Liver (tissue), 9 donors: ENCODE data around the gene CORT. TPM values are rescaled to one million over a fixed set of nuclear protein-coding genes. Genes with fewer than 3 reads are reported as not detected.

Source experiments
- DNase-seq: peaks from one replicate; pipeline ENCODE4 v3.0.0-alpha.2; 2017; ENCODE audit warnings: low spot score
- H3K27ac ChIP-seq, 2 donors: one replicate each; pipeline ENCODE4 v1.7.0; 2013; ENCODE audit warnings: inconsistent platforms in 2 of 2, low read length in 2 of 2, control low read depth in 1 of 2, low read depth in 1 of 2, mild to moderate bottlenecking in 1 of 2
- H3K27me3 ChIP-seq, 4 donors: one replicate each; pipeline versions ENCODE4 v1.6.1 to v1.7.0; 2013; ENCODE audit warnings: low read length in 3 of 4, inconsistent platforms in 1 of 4, mild to moderate bottlenecking in 1 of 4, moderate library complexity in 1 of 4; ENCODE audit not compliant: control insufficient read depth in 4 of 4, insufficient read depth in 4 of 4
- H3K36me3 ChIP-seq, 4 donors: one replicate each; pipeline versions ENCODE4 v1.6.1 to v1.7.0; 2013; ENCODE audit warnings: low read length in 3 of 4, mild to moderate bottlenecking in 3 of 4, low read depth in 1 of 4, moderate library complexity in 1 of 4; ENCODE audit not compliant: control insufficient read depth in 4 of 4, insufficient read depth in 3 of 4
- H3K4me1 ChIP-seq, 4 donors: one replicate each; pipeline versions ENCODE4 v1.6.1 to v1.7.0; 2013; ENCODE audit warnings: low read length in 3 of 4, mild to moderate bottlenecking in 3 of 4, moderate library complexity in 1 of 4; ENCODE audit not compliant: control insufficient read depth in 4 of 4, insufficient read depth in 4 of 4
- H3K4me3 ChIP-seq, 3 donors: one replicate each; pipeline versions ENCODE4 v1.6.1 to v1.7.0; 2013; ENCODE audit warnings: low read length in 3 of 3, control low read depth in 1 of 3, low read depth in 1 of 3, mild to moderate bottlenecking in 1 of 3
- H3K9ac ChIP-seq, 2 donors: one replicate each; pipeline ENCODE4 v1.7.0; 2013; ENCODE audit warnings: low read length in 2 of 2, mild to moderate bottlenecking in 2 of 2, moderate library complexity in 2 of 2, control low read depth in 1 of 2, low read depth in 1 of 2
- H3K9me3 ChIP-seq, 4 donors: one replicate each; pipeline versions ENCODE4 v1.6.1 to v1.7.0; 2013; ENCODE audit warnings: low read length in 3 of 4; ENCODE audit not compliant: control insufficient read depth in 4 of 4
- EGR1 ChIP-seq, 2 donors: IDR thresholded peaks; 2 replicates each; pipeline ENCODE4 v1.6.1; 2016 to 2018; ENCODE audit warnings: antibody characterized with exemption in 2 of 2, low read depth in 2 of 2
- FOXA1 ChIP-seq: IDR thresholded peaks from 2 replicates; pipeline ENCODE4 v1.6.1; 2016; ENCODE audit warnings: antibody characterized with exemption
- FOXA2 ChIP-seq: IDR thresholded peaks from 2 replicates; pipeline ENCODE4 v1.6.1; 2016; ENCODE audit warnings: antibody characterized with exemption
- GABPA ChIP-seq, 2 donors: IDR thresholded peaks in 1 of 2; conservative IDR thresholded peaks in 1 of 2; 2 replicates each; pipeline ENCODE4 v1.6.1; 2016; ENCODE audit warnings: antibody characterized with exemption in 2 of 2, mild to moderate bottlenecking in 1 of 2, moderate library complexity in 1 of 2
- HNF4A ChIP-seq, 2 donors: conservative IDR thresholded peaks; 2 replicates each; pipeline ENCODE4 v1.6.1; 2016; ENCODE audit warnings: antibody characterized with exemption in 2 of 2, mild to moderate bottlenecking in 2 of 2
- HNF4G ChIP-seq: IDR thresholded peaks from 2 replicates; pipeline ENCODE4 v1.6.1; 2016; ENCODE audit warnings: antibody characterized with exemption
- JUND ChIP-seq, 2 donors: IDR thresholded peaks; 2 replicates each; pipeline ENCODE4 v1.6.1; 2016; ENCODE audit warnings: antibody characterized with exemption in 2 of 2
- NR2F2 ChIP-seq: IDR thresholded peaks from 2 replicates; pipeline ENCODE4 v1.6.1; 2016; ENCODE audit warnings: antibody characterized with exemption
- RAD21 ChIP-seq, 2 donors: IDR thresholded peaks; 2 replicates each; pipeline ENCODE4 v1.6.1; 2016; ENCODE audit warnings: antibody characterized with exemption in 2 of 2, mild to moderate bottlenecking in 2 of 2
- RXRA ChIP-seq, 2 donors: IDR thresholded peaks; 2 replicates each; pipeline ENCODE4 v1.6.1; 2017 to 2018; ENCODE audit warnings: antibody characterized with exemption in 2 of 2, mild to moderate bottlenecking in 1 of 2
- SP1 ChIP-seq: IDR thresholded peaks from 2 replicates; pipeline ENCODE4 v1.6.1; 2018; ENCODE audit warnings: antibody characterized with exemption, mild to moderate bottlenecking
- TAF1 ChIP-seq: conservative IDR thresholded peaks from 2 replicates; pipeline ENCODE4 v1.6.1; 2016; ENCODE audit warnings: antibody characterized with exemption, mild to moderate bottlenecking
- YY1 ChIP-seq: IDR thresholded peaks from 2 replicates; pipeline ENCODE4 v1.6.1; 2016; ENCODE audit warnings: antibody characterized with exemption, mild to moderate bottlenecking
- whole genome bisulfite sequencing: extraction: QIAGEN DNeasy Blood & Tissue Kit; methylation state at CpG from one replicate; pipeline ENCODE4 v1.1.7; 2013; 5-methylcytosine and 5-hydroxymethylcytosine counted together
- polyA plus RNA-seq, 2 donors: library from polyadenylated mRNA; stranded (reverse) in 1 of 2; unstranded in 1 of 2; fragments of 200-250 nt in 1 of 2; fragments of >200 nt in 1 of 2; fragmentation: Nextera tagmentation in 1 of 2; extraction: Ambion mirVana in 1 of 2; gene quantifications; one replicate each; pipeline versions ENCODE4 v1.2.1 to v1.2.3, GENCODE V29; 2013 to 2015
- total RNA-seq, 2 donors: library from RNA; depleted of rRNA; stranded (reverse); fragments of >200 nt; gene quantifications; one replicate each; pipeline ENCODE4 v1.2.3, GENCODE V29; 2014
- TF ChIP-seq, protein P1 (sequence below): IDR thresholded peaks from 2 replicates; pipeline ENCODE4 v1.6.1; 2016; ENCODE audit warnings: antibody characterized with exemption
- TF ChIP-seq, protein P2 (sequence below): IDR thresholded peaks from 2 replicates; pipeline ENCODE4 v1.6.1; 2016; ENCODE audit warnings: antibody characterized with exemption
- TF ChIP-seq, protein P3 (sequence below): fragments of 150-350 bp; IDR thresholded peaks from 2 replicates; pipeline ENCODE4 v1.5.1; 2017; ENCODE audit warnings: improper control_type of control experiment, low read depth, low read length; ENCODE audit not compliant: missing input control
- TF ChIP-seq, protein P4 (sequence below): IDR thresholded peaks from 2 replicates; pipeline ENCODE4 v1.6.1; 2016; ENCODE audit warnings: antibody characterized with exemption
- TF ChIP-seq, protein P5 (sequence below): IDR thresholded peaks from 2 replicates; pipeline ENCODE4 v1.6.1; 2016; ENCODE audit warnings: antibody characterized with exemption, mild to moderate bottlenecking
- donor health status: healthy.
- donor health status: healthy.
- donor health status: healthy.
- donor health status: healthy.
- donor health status: healthy.

Gene CORT
- total and polyA plus RNA-seq, 4 donors: 0.05 to 0.28 (median 0.13) TPM

DNA sequence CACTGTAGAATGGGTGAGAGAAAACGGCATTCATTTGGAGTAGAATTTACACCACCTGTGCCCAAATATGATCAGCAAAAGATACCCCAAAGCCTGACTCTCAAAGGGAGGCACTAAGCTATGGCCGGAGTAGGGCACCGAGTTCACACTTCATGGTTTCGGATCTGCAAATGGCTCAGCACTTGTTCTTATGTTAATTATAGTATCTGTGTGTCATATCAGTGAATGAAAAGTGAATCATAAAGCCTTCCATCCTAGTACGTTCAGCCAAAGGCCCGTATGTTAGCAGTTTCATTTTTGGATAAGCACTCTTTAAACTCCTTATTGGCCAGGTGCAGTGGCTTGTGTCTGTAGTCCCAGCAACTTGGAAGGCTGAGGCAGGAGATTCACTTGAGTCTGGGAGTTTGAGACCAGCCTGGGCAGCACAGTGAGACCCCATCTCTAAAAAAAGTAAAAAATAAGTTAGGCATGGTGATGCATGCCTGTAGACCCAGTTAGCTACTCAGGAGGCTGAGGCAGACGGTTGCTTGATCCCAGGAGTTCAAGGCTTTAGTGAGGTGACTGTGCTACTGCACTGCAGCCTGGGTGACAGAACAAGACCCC is 4.9 kb upstream of the CORT start:
- Histone ChIP-seq H3K36me3 (peaks cover 0 to 5% (median 1%) of the 10 kb centered on the region in 4 donors), H3K27ac (no peak overlapping the region), H3K4me1 (no peaks in the 10 kb centered on the region), H3K9me3 (no peaks in the 10 kb centered on the region), H3K4me3 (no peak overlapping the region), H3K9ac (no peak overlapping the region), H3K27me3 (no peaks in the 10 kb centered on the region)
- no peak for DNase-seq
- 91% methylated on average over 7 of the region's 7 CpGs for WGBS
- TF ChIP-seq FOXA1 (no peak), FOXA2 (no peak), GABPA (IDR thresholded peaks at IDR 0.05 in 1 of 2, conservative IDR thresholded peaks at IDR 0.05 in 1 of 2) (no peak), JUND (IDR thresholded peaks at IDR 0.05) (no peak), HNF4A (conservative IDR thresholded peaks at IDR 0.05) (no peak), YY1 (no peak), HNF4G (no peak), EGR1 (IDR thresholded peaks at IDR 0.05; ENCODE audit: low read depth in 2 of 2) (no peak), RAD21 (IDR thresholded peaks at IDR 0.05) (no peak), RXRA (IDR thresholded peaks at IDR 0.05) (no peak), NR2F2 (no peak), TAF1 (no peak), SP1 (no peak)
- TF ChIP-seq, protein P1, sequence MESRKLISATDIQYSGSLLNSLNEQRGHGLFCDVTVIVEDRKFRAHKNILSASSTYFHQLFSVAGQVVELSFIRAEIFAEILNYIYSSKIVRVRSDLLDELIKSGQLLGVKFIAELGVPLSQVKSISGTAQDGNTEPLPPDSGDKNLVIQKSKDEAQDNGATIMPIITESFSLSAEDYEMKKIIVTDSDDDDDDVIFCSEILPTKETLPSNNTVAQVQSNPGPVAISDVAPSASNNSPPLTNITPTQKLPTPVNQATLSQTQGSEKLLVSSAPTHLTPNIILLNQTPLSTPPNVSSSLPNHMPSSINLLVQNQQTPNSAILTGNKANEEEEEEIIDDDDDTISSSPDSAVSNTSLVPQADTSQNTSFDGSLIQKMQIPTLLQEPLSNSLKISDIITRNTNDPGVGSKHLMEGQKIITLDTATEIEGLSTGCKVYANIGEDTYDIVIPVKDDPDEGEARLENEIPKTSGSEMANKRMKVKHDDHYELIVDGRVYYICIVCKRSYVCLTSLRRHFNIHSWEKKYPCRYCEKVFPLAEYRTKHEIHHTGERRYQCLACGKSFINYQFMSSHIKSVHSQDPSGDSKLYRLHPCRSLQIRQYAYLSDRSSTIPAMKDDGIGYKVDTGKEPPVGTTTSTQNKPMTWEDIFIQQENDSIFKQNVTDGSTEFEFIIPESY: no peak
- TF ChIP-seq, protein P2, sequence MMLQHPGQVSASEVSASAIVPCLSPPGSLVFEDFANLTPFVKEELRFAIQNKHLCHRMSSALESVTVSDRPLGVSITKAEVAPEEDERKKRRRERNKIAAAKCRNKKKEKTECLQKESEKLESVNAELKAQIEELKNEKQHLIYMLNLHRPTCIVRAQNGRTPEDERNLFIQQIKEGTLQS: no peak
- TF ChIP-seq, protein P3, sequence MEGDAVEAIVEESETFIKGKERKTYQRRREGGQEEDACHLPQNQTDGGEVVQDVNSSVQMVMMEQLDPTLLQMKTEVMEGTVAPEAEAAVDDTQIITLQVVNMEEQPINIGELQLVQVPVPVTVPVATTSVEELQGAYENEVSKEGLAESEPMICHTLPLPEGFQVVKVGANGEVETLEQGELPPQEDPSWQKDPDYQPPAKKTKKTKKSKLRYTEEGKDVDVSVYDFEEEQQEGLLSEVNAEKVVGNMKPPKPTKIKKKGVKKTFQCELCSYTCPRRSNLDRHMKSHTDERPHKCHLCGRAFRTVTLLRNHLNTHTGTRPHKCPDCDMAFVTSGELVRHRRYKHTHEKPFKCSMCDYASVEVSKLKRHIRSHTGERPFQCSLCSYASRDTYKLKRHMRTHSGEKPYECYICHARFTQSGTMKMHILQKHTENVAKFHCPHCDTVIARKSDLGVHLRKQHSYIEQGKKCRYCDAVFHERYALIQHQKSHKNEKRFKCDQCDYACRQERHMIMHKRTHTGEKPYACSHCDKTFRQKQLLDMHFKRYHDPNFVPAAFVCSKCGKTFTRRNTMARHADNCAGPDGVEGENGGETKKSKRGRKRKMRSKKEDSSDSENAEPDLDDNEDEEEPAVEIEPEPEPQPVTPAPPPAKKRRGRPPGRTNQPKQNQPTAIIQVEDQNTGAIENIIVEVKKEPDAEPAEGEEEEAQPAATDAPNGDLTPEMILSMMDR: no peak
- TF ChIP-seq, protein P4, sequence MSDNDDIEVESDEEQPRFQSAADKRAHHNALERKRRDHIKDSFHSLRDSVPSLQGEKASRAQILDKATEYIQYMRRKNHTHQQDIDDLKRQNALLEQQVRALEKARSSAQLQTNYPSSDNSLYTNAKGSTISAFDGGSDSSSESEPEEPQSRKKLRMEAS: no peak
- TF ChIP-seq, protein P5, sequence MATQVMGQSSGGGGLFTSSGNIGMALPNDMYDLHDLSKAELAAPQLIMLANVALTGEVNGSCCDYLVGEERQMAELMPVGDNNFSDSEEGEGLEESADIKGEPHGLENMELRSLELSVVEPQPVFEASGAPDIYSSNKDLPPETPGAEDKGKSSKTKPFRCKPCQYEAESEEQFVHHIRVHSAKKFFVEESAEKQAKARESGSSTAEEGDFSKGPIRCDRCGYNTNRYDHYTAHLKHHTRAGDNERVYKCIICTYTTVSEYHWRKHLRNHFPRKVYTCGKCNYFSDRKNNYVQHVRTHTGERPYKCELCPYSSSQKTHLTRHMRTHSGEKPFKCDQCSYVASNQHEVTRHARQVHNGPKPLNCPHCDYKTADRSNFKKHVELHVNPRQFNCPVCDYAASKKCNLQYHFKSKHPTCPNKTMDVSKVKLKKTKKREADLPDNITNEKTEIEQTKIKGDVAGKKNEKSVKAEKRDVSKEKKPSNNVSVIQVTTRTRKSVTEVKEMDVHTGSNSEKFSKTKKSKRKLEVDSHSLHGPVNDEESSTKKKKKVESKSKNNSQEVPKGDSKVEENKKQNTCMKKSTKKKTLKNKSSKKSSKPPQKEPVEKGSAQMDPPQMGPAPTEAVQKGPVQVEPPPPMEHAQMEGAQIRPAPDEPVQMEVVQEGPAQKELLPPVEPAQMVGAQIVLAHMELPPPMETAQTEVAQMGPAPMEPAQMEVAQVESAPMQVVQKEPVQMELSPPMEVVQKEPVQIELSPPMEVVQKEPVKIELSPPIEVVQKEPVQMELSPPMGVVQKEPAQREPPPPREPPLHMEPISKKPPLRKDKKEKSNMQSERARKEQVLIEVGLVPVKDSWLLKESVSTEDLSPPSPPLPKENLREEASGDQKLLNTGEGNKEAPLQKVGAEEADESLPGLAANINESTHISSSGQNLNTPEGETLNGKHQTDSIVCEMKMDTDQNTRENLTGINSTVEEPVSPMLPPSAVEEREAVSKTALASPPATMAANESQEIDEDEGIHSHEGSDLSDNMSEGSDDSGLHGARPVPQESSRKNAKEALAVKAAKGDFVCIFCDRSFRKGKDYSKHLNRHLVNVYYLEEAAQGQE: no peak
